GM19035 (cell line): Measurements from ENCODE around the gene TMEM9B.
"Not testable (repeated sequence)": the region's sequence is repeated elsewhere in the genome, so short reads cannot be mapped to it uniquely, and the experiment has no call there.

Source experiments
- ATAC-seq: cut with Tn5 transposase; IDR thresholded peaks from one replicate; pipeline ENCODE4 v1.9.1; 2021; ENCODE audit not compliant: unreplicated experiment

TMEM9B gene

DNA sequence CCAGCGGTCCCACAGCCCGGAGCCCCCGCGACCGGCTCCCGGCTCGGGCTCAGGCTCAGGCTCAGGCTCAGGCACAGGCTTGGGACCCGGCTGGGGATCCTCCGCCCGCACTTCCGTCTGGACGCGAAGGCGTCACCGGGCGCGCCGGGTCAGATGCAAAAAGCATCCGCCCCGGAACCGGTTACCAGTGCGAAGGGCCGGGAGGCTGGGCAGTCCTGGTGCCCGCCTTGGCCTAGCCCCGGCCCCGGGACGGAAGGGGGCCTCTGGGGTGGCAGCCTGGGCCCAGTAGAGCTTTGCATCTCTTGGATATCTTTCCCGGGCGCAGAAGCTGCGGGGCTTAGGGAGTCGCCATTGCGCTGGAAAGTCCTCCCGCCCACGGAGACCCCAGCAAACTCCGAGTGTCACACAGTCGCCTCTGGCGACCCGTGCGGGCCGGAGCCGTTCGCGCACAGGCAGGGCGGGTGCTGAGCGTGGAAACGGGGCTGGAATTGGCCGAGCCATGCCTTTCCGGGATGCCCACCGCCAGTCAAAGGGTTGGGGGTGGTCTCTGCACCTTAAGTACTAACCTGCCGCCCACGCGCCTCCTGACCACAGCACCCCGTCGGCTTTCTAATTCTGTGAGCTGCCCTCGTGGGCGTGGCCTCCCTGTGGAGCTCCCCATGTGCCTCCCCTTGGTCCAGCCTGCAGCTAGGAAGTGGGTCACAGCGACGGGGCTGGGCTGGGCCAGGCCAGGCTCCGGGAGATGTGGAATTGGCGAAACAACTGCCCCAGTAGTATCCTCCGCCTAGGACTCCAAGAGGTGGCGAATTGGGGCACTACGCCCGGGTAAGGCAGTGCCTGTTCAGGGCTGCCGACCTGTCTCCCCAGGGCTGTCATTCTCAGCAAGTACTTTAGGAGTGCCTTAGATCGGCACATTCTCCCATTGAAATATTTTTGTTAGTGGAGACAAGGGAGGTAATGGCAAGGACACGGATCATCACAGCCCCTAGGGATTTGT, at the start of gene TMEM9B:
Gene TMEM9B (minus strand): TSS at position 119 of the 997 bp plus-strand sequence. CDS start 129 bp downstream, outside the sequence.
- ATAC-seq, result peak; percentile 77

GRCh38 chr11:9013373-9013772, 49.1 kb upstream of the TMEM9B start:
- no peak for ATAC-seq

DNA sequence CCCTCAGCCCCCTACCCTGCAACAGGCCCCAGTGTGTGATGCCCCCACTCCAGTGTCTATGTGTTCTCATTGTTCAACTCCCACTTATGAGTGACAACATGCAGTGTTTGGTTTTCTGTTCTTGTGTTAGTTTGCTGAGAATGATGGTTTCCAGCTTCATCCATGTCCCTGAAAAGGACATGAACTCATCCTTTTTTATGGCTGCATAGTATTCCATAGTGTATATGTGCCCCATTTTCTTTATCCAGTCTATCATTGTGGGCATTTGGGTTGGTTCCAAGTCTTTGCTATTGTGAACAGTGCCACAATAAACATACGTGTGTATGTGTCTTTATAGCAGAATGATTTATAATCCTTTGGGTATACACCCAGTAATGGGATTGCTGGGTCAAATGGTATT, 45.3 kb upstream of the TMEM9B start:
- ATAC-seq, result not testable (repeated sequence)

- ATAC-seq, result no peak
These were observed 44.4 kb upstream of the TMEM9B start for GRCh38 chr11:9008661-9009060.

- ATAC-seq, result no peak
These were observed 43.8 kb upstream of the TMEM9B start for GRCh38 chr11:9008011-9008550.

DNA sequence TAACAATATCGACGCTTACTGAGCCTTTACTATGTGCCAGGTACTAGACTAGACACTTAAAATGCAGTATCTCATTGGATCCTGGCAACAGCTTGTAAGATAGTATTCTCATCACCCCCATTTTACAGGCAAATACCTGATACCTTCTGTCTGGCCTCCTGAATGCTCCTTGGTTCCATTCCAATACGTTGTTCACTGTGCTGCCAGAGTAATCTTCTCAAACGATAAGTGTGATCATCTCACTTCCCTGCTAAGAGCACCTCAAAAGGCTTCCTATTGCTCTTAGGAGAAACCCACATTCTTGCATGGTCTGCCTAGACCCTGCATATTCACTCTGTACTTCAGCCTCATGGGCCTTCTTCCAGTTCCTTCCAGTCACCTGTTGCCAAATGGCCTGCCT, 40.8 kb upstream of the TMEM9B start:
- ATAC-seq, result no peak

DNA sequence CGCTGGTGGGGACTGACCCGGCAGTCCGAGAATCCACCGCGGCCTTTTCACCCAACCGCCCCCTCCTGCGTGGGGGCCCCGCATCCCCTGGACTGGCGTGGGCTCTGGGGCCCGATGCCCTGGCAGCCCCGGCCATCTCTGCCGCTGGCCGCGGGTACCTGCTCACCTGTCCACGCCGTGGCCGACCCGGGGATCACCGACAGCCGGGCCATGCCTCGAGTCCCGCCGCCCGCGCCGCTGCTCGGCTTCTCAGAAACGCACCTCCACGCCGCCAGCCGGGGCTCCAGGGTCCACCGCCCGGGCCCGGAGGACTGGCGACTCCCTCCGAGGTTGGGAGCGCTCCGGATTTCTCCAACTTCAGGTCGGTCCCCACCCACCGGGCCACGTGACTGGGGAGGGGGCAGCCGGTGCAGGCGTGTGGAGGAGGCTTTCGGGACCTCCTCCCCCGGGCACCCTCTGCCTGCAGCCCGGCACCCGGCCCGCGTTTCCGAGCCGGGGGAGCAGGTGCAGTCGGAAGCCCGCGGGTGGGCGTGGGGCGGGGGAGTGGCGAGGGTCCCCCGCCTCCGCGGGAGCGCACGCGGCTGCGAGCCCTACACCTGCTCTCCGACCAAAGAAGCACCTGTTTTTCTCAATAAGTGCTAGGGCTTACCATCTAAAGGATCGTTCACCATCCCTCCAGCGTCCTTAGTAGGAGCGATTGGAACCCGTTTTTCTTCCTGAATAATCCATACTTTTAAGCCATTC, 40.1 kb upstream of the TMEM9B start:
- no peak for ATAC-seq

DNA sequence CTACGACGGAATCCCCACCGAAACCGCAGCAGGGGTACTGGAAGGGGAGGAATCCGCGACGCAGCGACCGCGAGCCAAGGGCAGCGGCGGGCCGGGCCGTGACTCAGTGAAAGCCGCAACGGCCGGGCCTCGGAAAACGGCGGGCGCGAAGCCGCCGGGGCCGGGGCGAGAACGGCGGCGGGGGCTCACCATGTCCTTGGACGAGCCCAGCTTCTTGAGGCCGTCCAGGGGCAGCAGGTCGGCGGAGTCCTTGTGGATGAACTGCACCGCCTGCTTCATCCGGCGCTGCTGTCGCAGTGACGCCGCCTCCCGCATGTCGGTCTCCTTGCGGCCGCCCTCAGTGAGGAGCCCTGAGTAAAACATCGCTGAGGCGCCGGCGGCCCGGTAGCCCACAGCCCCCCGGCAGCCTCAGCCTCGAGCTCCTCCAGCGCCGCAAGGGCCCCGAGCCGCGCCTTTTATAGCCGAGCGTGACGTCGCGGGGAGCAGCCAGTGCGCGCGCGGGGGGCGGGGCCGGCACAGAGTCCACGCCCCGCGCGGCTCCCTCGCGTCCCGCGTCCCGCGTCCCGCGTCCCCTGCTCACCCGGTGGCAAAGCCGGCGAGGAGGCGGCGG, 39.4 kb upstream of the TMEM9B start, which contains the start of gene NRIP3:
Gene NRIP3 (minus strand): TSS at position 429 of the 610 bp plus-strand sequence. CDS start 66 bp downstream, at position 363.
- ATAC-seq, result no peak

- no peak for ATAC-seq
These were observed 38.8 kb upstream of the TMEM9B start for GRCh38 chr11:9002920-9003572.

DNA sequence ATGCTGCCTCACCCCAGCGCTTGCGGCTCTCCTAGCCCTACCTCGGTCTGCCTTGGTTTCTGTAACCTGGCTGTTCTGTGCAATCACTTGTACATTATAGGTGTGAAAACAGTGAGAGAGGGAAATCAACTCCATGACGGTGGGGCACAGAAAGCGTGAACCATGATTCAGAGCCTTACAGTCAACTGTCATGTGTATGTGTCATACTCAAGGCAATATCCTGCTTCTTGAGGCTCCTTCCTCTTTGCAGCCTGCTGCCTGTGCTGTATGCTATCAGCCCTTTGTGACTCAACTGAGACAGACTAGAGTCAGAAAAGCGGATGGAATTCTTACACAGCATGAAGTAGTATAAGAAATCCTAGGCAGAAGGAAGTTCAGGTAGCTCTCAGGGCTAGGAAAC, 37.5 kb upstream of the TMEM9B start:
- no peak for ATAC-seq

DNA sequence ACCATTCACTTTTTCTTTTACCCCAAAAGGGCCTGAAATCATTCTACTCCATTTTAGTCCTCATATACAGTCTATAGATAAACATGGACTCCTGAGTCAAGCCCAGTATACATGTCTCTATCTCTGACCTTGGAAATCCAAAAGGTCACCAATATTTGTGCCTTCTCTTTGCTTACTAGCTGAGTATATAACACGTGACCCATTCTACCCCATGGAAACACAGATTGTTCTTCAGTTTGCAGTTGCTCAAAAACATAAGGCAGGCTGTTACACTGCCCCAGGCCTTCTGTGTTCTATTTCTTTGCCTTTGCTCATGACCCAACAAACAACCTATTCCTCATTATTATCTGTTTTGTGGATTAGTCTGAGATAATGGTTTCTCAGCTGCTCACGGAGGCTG, 33.8 kb upstream of the TMEM9B start:
- no peak for ATAC-seq

GRCh38 chr11:8997451-8997850, 33.2 kb upstream of the TMEM9B start:
- no peak for ATAC-seq

DNA sequence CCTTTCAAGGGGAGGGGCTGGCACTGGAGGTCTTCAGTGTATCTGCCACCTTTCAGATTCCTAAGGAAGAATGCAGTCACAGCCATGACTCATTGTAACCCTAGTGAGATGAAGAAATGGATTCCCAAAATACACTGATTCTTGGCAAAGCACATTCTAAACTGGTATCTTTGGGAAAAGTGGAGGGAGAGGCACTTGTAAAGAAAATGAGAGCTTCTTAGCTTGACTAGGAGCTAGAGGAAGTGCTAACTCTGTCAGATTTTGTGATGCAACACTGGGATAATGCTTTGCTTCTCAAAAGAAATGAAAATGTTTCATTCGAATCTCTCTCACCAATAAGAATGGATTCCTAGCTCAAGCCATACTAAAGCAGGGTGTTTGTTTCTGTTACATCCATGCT, 25.2 kb upstream of the TMEM9B start:
- ATAC-seq, result no peak

DNA sequence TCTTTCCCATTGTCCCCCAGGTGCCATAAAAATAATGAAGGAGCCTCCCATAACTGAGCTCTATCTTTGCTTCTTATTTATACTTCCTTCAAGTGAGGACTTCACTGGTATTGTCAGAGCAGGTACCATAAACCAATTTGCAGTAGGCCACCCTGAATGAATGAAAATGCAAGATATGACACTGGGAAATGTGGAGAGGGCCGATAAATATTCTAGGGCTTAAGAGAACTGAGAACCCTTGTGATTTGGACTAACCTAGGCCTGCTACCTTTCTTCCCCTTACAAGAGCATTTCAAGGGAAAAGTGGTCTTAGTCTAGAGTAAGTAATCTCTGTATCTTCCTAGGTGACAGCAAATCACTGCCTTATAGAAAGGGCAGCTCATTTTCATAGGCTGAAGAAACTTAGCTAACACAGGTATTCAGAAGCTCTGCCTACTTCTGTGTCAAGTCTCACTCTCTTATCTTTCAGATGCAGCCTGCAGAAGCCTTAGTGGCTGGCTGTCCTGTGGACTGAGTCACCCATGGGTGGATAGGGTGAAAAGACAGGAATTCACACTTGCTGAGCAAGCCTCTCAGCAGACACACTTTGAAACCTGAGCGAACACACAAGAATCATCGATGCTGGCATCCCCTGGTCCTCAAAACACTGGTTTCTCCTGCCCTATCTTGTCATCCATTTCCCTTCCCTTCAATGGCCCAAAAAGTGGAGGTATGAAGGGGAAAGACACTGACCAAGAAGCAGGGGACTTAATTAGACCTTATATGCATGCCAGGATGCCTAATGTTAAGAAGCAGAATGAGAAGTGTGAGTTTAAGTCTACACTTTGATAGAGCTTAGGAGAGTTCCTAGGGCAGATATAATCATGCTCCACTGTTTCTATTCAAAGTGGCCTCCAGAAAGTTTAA, 24.3 kb upstream of the TMEM9B start:
- no peak for ATAC-seq

GRCh38 chr11:8987446-8987845, 23.2 kb upstream of the TMEM9B start:
- ATAC-seq, result no peak

DNA sequence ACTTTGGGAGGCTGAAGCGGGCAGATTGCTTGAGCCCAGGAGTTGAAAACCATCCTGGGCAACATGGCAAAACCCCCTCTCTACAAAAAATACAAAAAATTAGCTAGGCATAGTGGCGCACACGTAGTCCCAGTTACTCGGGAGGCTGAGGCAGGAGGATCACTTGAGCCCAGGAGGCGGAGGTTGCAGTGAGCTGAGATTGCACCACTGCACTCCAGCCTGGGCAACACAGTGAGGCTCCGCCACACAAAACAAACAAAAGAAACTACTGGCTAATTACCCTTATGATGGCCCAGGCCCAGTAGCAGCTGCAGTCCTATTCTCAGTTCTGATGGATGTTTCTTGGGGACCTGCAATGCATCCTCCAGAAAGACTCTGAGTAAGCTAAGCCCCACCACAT, 22.5 kb upstream of the TMEM9B start:
- ATAC-seq, result not testable (repeated sequence)

DNA sequence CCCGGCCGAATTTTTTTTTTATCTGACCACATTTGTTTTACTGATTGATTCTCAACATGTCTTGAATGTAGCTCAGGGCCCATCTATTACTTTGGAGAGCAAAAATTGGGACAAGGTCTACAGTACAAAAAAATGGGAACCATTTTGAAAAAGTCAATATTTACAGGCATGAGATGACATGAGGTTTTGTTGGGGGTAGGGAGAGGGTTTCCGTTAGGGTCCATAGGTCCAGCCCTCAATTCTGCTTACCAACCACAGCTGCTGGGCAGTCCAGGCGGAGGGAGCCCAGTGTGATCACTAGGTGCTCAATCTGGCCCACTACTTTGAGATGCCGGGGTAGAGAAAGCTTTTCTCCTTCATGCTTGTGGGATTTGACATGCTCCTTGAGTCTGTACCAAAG, 21.2 kb upstream of the TMEM9B start:
- ATAC-seq, result no peak

GRCh38 chr11:8983552-8983951, 19.3 kb upstream of the TMEM9B start:
- ATAC-seq, result no peak

DNA sequence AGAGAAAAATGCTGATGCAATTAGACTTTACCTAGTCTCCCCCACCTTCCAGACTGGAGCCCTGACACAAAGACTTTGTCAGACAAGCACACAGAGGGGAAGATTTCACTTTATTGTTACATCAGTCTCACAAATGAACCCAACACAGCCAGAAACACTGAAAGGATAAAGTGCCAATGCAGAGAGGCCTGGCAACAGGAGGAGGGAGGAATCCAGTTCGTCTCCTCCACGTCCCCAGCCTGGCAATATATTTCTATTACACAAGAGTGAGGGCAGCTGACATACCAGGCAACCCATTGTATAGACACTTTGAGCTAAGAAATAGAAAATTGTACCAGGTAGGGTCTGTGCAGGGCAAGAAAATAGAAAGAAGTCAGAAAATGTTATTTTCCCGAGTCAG, 16.2 kb upstream of the TMEM9B start:
- no peak for ATAC-seq

DNA sequence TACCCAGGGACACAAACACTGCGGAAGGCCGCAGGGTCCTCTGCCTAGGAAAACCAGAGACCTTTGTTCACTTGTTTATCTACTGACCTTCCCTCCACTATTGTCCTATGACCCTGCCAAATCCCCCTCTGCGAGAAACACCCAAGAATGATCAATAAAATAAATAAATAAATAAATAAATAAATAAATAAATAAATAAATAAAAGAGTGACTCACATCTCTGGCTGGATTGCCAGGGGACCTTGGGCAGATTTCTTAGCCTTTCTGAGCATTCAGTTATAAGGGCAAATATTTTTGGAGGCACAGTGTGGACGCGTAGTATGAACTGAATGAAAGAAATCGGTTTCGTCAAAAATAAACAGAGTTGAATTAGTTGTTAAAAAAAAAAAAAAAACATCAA, 15.1 kb upstream of the TMEM9B start:
- not testable (repeated sequence) for ATAC-seq
